NCI-H524 (cell line): Measurements from ENCODE around the gene C13orf46.
A peak's percentile ranks its signal among the peaks of the same experiment; 100 is the strongest.

Experiments used
- DNase-seq, 2 experiments: peaks; one replicate each; lab custom pipeline; 2025; lab: John Stamatoyannopoulos, UW

The C13orf46 gene

GRCh38 chr13:113905018-113905417 lies 68.9 kb downstream of the C13orf46 start:
- DNase-seq, result no peak

- DNase-seq, result peak in 1 of 2 experiments; percentile 25
These were observed 69.5 kb downstream of the C13orf46 start for GRCh38 chr13:113904411-113904810.

GRCh38 chr13:113903912-113904311 lies 70.0 kb downstream of the C13orf46 start:
- no peak for DNase-seq
